HG02588 (cell line): Measurements from ENCODE around the gene MED13L.

ENCODE experiments used
- ATAC-seq: cut with Tn5 transposase; IDR thresholded peaks from one replicate; pipeline ENCODE4 v1.9.1; 2021; ENCODE audit warnings: mild to moderate bottlenecking, moderate library complexity; ENCODE audit not compliant: unreplicated experiment

Gene MED13L

GRCh38 chr12:116159593-116160200 lies 117.8 kb downstream of the MED13L start:
- ATAC-seq = no peak

GRCh38 chr12:116159175-116159574 lies 118.3 kb downstream of the MED13L start:
- ATAC-seq = no peak

GRCh38 chr12:116157845-116158267 lies 119.6 kb downstream of the MED13L start:
- no peak for ATAC-seq

DNA sequence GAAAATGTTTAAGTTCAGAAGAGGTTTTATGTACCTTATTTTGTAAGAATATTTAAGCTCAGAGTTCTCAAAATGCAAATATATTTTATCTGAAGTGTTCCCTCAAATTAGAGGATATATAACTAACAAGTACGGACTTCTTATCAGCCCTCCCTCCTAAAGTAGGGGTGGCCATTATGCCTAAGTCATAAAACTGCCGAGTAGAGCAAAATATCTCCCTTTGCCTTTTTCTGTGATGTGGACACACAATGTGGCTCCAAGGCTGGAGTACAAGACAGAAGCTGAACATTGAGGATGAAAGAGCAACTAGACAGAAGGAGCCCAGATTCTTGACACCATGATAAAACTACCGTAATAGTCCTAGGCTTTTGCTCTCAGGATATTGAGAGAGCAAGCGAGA lies 120.9 kb downstream of the MED13L start:
- ATAC-seq = no peak

DNA sequence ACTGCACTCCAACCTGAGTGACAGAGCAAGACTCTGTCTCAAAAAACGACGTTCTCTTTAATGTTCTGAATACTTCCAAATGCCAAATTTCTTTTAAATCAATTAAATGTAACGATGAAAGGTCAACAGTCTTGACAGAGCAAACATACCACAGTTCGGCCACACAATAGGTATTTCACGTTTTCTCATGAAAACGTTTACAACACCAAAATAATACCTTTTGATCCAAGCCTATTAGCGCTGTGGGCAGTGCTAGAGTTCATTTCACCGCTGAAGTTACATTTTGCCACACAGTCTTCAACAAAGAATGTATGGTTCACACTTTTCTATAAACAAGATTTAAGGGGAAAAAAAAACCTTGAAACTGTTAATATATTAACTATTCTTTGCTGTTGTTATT lies 122.1 kb downstream of the MED13L start:
- ATAC-seq = no peak

- no peak for ATAC-seq
These were observed 123.5 kb downstream of the MED13L start for GRCh38 chr12:116153983-116154382.

DNA sequence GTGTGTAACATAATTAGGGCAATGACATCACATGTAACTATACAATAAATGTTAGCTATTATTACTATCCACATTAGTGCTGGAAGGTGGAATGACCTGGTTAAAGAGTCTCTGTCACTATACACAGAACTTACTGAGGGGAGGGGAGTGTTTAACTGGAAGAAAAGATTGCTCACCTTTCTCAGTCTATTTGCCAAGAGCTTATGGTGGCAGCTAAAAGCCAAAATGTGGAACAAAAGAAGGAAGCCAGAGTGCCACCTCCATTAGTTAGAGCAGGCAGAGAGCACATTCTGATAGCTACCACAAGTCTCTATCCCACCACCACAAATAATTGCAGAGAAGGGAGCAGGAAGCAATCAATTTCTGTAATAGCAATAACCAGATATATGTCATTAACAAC lies 124.4 kb downstream of the MED13L start:
- no peak for ATAC-seq

- no peak for ATAC-seq
These were observed 125.2 kb downstream of the MED13L start for GRCh38 chr12:116152268-116152667.

DNA sequence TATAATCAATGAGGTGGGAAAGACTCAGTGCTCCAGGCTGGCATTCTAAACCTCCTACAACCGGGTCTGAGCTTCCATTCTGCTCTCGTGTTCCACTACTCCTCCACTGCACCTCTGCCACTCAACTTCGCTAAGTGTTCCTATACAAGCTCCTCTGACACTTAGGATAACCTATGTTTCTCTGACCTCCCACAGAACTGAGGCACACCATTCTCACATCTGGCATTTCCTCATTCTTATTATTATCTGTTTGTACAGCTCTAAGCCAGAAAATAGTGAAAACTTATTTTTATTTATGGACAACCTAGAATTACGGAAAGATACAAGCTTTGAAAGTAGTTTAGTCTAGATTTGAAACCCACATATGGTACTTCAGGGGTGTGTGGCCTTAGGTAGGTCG lies 127.0 kb downstream of the MED13L start:
- no peak for ATAC-seq

DNA sequence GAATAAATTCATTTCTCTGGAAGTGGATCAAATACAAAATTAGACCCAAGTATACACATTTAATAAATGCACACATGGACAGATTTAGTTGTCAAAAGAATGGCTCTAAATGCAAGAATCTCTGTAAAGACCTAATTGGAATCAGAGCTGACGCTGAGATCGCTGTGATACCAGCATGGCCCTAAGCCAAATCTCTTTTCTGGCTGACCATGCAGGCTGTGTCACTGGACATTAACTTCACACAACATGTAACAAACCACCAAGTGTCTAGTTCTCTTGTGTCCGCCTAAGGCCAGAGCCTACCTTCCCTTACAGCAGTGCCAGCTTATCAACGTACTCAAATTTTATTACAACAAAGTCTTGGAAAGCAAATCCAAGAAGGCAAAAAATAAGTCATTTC lies 127.5 kb downstream of the MED13L start:
- ATAC-seq = no peak

GRCh38 chr12:116148844-116149243 lies 128.6 kb downstream of the MED13L start:
- ATAC-seq = no peak

DNA sequence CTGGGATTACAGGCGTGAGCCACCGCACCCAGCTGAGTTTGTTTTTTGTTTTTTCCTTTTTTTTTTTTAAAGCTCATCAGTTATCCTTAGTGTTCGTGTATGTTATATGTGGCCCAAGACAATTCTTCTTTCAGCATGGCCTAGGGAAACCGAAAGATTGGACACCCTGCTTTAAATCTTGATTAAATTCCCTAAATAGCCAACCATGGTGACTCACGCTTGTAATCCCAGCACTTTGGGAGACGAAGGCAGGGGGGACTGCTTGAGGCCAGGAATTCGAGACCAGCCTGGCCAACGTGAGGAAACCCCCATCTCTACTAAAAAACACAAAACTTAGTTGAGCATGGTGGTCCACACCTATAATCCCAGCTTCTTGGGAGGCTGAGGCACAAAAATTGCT lies 131.1 kb downstream of the MED13L start:
- no peak for ATAC-seq

DNA sequence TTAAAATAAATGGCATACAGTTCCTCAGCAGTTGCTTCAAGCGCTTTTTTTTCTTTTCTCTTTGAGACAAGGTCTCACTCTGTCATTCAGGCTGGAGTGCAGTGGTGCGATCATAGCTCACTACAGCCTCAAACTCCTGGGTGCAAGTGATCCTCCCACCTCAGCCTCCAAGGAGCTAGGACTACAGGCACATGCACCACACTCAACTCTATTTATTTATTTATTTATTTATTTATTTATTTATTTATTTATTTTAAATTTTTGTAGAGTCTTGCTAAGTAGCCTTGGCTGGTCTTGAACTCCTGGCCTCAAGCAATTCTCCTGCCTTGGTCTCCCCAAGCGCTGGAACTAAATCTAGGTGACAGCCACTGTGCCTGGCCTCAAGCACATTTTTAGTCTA lies 132.0 kb downstream of the MED13L start:
- no peak for ATAC-seq

- no peak for ATAC-seq
These were observed 133.1 kb downstream of the MED13L start for GRCh38 chr12:116144384-116144783.

- ATAC-seq = no peak
These were observed 133.6 kb downstream of the MED13L start for GRCh38 chr12:116143909-116144308.

DNA sequence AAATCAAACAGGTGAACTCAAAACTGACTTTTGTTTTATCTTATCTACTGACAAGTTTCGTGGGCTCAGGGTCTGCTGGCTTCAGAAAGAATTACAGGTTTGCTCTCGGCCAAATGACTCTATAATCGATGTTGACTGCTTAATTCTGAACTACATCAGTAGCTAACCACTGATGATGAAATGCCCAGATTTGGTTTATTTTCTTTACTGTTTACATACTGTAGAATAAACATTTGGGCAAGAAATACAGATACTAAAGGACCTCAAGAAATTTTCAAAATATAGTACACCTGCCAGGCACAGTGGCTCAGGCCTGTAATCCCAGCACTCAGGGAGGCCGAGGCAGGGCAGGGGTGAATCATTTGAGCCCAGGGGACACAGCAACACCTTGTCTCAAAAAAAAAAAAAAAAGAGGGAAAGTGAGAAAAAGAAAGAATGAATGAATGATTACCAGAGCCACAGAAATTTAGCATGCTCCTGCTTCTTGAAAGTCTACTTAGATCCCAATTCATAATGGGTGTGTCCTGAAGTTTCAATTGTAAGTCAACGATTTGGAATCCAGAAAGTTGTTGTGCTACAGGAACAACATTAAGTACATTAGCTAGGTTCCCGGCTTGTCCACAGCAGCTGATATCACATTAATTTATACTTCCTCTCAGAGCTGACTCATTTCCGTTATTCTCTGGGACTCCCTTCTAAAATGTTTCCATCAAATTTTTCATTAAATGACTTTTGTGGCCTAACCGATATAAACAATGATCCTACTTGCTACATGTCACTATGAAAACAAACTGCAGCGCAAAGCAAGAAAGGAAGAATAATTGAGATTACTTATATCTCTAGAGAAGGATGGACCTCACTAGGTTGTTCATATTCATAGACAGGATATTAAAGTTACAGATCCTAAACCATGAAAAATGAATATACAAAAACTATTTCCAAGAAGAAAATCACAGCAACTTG lies 134.3 kb downstream of the MED13L start:
- ATAC-seq = no peak

DNA sequence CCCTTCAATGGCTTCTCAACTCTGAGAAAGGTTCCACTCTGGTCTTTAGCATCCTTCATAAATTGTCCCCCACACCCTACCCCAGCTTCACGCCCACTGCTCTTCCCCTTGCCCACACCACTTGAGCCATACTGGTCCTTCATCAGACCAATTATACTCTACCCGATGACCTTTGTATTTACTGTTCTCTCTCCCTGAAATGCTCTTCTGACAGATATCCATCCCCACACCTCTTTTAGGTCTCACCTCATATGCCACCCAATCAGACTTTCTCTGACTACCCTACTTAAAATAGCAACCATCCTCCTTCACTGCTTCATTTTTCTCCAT lies 135.7 kb downstream of the MED13L start:
- no peak for ATAC-seq

GRCh38 chr12:116141110-116141832 lies 136.2 kb downstream of the MED13L start:
- no peak for ATAC-seq

DNA sequence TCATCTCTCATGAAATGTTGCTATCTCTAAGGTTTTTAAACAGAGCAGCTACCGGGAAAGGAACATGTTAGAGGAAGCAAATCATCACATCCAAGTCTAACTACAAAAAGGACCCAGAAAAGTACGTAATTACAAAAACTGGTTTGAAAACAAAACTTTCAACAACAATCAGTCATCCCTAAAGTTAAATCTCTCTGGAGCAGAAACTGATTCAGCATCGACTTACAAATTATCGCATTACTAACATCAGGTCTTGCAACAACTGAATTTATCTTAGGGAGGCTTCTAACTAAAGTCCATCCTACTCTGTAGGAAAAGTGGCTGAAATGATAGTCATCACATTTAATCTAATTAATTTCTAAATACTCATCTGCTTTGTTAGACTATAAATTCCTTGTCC lies 137.0 kb downstream of the MED13L start:
- ATAC-seq = no peak

- ATAC-seq = no peak
These were observed 138.7 kb downstream of the MED13L start for GRCh38 chr12:116138781-116139180.

DNA sequence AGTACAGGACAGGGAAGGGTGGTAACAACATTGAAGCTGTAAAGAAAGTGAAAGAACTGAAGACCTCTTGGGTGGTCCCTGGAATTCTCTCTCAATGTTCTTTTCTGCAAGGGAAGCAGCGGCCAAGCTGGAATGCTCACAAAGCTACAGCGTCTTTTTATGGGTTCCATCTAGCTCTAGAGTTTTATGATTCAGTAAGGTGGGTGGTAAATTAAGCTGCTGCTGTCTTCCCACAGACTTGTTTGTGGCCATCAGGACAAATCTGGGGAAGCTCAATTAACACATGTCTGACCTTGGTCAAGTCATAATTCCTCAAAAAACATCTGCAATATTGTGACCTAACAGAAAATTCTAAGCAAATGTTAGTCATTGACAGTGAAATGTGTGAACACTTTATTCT lies 139.1 kb downstream of the MED13L start:
- ATAC-seq = no peak

GRCh38 chr12:116137318-116137717 lies 140.2 kb downstream of the MED13L start:
- no peak for ATAC-seq
